GM19438 (cell line): ENCODE measurements around the gene MRPL57.
A peak's percentile ranks its signal among the peaks of the same experiment; 100 is the strongest.
"Not testable (repeated sequence)": the region's sequence is repeated elsewhere in the genome, so short reads cannot be mapped to it uniquely, and the experiment has no call there.

Experiments
- ATAC-seq: cut with Tn5 transposase; IDR thresholded peaks from one replicate; pipeline ENCODE4 v1.9.1; 2021; ENCODE audit warnings: low read depth; ENCODE audit not compliant: unreplicated experiment

Gene MRPL57

DNA sequence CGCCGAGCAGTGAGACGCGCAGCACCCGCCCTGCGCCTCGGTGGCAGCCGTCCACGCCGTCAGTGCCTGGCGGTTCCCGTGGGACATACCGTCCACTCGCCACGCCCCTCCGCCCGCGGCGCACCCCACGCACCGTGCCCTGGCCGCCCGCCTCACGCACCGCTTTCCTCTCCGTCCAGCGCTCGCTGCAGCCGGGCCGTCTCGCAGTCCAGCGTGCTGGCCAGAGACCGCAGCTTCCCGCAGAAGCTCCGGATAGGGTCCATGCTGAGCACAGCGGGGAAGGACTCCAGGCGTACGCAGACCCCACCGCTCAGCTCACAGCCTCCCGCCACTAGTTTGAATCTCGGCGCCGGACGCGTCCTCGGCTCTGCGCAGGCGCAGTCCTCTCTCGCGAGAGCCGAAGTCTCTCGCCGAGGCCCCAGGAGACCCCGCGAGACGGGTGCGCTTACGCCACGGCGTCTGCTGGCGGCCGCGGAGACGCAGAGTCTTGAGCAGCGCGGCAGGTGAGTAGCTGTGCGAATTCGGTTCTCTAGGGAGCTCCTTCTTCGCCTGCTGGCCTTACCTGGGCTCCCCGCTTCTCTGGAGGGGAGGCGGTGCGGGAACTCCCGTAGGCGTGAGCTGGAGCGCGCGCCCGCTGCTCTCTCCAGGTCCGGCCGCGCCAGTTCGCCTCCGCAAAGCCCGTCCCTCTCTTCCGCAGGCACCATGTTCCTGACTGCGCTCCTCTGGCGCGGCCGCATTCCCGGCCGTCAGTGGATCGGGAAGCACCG, at the start of gene MRPL57, which contains the start of gene SKA3:
Gene MRPL57 (plus strand): TSS at position 444 of the 767 bp plus-strand sequence. CDS start 259 bp downstream, at position 703.
Gene SKA3 (minus strand): TSS at position 338 of the 767 bp plus-strand sequence. CDS start 75 bp downstream, at position 263.
- ATAC-seq = peak; percentile 84

DNA sequence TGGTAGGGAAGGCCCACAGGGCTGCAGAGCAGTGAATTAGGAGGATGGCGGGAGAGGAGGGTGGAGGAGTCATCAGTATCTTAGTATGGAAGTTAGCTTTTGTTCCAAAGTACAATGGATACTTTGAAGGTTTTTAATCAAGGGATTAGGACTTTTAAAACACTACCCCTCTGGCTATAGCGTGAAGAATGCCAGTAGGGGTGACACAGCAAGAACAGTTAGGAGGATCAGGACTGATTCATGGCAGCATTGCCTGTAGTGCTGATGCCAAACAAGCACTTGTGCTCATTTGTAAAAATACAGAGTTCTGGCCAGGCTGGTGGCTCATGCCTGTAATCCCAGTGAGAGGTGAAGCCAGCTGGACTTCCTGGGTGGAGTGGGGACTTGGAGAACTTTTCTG, 46.3 kb upstream of the MRPL57 start:
- no peak for ATAC-seq

DNA sequence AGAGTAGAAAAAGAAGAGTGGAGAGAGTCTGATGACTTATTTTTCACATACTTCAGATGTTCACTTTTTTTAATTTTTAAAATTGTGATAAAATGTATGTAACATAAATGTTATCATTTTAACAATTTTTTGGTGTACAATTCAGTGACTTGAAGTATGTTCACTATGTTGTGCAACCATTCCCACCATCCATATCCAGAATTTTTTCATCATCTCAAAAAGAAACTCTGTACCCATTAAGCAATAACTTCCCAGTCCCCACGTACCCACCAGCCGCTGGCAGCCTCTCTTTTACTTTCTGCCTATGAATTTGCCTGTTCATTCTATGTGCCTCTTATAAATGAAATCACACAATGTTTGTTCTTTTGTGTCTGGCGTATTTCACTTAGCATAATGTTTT, 43.4 kb upstream of the MRPL57 start:
- ATAC-seq = no peak

DNA sequence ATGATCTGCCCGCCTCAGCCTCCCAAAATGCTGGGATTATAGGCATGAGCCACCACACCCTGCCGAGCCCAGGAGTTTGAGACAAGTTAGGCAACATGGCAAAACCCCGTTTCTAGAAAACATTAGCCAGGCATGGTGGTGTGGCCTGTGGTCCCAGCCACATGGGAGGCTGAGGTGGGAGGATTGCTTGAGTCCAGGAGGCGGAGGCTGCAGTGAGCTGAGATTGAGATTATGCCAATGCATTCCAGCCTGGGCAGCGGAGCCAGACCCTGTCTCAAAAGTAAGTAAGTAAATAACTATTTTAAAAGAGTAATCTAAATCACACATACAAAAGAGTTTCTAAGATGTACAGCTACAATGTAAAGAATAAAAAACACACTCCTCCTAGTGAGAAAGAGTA, 42.0 kb upstream of the MRPL57 start:
- no peak for ATAC-seq

DNA sequence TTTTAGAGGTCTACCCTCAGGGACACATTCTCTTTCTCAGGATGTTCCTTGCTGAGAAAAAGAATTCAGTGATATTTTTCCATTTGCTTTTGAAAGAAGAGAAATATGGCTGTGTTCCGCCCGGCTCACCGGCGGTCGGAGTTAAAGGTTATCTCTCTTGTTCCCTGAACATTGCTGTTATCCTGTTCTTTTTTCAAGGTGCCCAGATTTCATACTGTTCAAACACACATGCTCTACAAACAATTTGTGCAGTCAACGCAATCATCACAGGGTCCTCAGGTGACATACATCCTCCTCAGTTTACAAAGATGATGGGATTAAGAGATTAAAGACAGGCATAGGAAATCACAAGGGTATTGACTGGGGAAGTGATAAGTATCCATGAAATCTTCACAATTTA, 40.6 kb upstream of the MRPL57 start:
- ATAC-seq = not testable (repeated sequence)

DNA sequence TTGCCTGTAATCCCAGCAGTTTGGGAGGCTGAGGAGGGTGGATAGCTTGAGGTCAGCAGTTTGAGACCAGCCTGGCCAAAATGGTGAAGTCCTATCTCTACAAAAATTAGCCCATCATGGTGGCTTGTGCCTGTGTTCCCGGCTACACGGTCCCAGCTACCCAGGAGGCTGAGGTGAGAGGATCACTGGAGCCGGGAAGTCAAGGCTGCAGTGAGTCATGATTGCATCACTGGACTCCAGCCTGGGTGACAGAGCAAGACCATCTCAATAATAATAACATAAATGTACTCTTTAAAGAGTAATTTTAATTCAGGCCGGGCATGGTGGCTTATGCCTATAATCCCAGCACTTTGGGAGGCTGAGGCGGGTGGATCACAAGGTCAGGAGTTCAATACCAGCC, 38.8 kb upstream of the MRPL57 start:
- ATAC-seq = no peak

DNA sequence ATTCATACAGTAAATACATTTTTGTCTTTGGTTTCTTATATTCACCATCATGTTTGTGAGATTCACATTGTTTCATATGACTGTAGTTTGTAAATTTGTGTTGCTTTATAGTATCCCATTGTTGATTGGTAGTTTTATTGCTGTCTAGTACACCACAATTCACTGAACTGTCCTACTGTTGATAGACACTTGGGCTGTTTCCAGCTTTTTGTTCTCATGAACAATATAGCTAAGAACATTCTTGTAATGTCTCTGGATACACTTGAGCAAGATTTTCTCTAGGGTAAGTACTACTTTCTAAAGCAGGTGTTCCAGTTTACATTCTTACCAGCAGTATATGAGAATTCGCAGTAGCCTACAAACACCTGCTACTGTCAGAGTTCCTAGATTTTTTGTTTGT, 37.9 kb upstream of the MRPL57 start:
- ATAC-seq = no peak

DNA sequence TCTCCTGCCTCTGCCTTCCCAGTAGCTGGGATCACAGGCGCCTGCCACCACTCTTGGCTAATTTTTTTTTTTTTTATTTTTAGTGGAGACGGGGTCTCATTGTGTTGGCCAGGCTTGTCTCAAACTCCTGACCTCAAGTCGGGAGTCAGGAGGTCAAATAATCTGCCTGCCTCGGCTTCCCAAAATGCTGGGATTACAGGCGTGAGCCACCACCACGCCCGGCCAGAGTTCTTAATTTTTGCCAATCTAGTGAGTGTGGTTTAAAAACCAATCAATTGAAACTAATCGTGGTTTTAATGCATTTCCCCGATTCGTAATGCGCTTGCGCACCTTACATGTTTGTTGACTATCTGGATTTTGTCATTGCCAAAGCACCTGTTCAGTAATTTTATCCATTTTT, 37.1 kb upstream of the MRPL57 start:
- no peak for ATAC-seq

DNA sequence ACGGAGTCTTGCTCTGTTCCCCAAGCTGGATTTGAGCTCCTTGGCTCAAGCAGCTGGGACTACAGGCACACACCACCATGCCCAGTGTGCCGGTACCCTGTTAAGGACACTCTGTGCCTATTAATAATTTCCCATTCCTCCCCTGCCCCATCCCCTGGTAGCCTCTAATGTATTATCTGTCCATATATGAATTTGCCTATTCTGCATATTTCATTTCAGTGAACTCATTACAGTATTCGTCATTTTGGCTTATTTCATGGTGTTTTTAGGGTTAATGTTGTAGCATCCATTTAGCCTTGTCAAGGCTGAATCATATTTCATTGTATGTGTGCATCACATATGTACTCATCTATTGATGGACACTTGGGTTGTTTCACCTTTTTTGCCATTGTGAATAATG, 33.7 kb upstream of the MRPL57 start:
- ATAC-seq = no peak

DNA sequence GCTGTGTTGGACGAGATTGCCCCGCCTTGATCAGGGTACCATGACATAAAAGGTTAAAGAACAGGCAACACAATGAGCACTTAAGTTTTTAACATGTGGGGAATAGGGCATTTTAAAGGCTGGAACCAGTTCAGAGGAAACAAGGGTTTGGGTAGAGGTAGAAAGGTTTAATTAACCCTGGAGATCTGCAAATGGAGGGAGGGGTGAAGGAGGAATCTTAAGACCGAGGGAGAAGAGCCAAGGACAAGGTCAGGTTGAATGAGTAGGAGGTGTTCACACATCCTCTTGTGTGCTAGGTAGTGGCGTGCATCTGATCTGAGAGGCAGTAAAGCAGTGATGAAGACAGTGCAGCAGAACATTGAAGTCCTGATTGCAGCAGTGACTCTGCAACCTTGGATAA, 28.6 kb upstream of the MRPL57 start:
- no peak for ATAC-seq

DNA sequence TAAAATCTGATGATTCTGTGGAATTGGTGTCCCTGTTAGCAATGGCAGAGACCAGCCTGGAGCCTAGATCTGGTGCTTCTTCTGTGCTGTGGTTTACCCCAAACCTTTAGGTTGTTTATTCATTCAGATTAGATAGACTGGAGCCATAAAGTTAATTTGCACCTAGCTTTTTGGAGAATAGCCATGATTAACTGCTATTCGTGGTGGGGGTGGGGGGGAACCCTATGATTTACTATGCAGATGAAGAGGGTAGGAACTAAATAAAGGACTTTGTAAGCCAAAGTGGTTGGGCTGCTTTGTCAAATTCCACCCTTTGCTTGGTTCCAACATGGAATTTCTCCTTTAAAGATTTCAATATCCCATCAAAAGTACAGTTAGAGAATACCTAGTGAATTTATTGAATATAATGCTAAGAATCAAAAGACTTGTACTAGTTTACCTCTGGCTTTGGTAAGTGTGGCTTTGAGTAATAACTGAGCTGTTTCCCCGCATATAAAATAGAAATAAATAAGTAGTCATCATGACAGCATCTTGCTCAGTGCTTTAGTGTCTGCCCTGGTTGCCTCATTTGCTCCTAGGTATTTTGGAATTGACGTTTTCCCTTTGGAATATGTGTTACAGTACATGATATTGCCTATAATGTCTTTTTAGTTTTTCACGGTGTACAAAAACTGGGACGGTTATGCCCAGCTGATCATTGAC, 27.8 kb upstream of the MRPL57 start:
- ATAC-seq = no peak

DNA sequence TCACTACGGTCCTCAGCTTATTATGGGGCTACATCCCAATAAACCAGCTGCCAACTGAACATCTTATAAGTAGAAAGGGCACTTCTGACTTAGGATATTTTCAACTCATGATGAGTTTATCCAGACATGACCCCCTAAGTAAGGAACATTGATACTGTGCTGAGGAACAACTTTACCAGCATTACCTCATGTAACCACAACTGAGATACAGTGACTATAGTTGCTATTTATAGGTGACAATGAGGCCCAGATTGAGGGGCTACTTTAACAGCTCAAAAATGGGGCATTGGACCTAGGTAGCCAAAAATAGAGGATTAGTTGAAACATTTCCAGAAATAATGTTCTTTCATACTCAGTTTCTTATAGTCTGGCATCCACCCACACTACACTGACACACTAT, 26.9 kb upstream of the MRPL57 start:
- ATAC-seq = no peak

DNA sequence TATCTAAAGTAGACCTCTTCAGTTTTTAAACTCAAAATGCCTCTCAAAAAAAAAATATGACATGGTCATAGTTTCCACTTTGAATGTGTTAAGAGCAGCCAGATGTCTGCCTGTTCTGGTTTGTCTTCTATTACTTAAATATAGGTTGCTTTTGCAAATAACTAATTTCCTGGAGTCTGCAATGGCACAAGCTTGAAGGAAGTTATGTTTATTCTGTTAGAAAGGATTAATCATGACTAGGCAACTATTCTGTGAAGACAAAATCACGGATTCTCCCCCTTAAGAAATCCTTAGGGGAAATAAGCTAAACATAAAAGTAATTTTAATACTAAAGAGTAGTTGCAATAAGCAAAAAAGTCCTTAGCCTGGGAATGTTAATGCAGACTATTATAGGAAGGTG, 26.4 kb upstream of the MRPL57 start:
- no peak for ATAC-seq

DNA sequence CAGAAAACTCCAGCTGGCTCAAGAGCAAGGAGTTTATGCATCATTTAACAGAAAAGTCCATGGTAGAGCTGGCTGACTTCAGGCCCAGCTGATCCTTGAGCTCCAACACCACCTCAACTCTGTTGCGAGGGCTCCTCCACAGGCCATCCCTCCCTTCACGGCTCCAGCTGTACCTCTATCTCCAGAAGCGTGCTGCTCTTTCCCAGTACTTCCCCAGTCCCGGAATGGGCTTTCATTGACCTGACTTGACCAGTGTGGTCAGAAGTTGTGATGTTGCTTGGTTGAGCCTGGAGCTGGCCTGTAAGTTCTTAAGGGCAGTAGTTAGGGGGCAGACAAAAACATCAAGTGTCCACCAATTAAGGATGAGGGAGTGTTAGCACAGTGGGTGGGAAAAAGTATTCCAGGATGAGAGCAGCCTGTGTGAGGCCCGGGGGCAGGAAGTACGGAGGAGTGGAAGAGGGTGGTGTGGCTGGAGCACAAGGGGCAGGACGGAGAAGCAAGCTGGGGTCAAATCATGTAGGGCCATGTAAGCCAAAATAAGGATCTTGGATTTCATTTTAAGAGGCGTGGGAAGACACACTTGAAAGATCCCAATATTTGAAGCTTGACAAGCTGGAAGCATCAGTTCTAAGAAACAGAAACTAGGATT, 24.1 kb upstream of the MRPL57 start:
- no peak for ATAC-seq

DNA sequence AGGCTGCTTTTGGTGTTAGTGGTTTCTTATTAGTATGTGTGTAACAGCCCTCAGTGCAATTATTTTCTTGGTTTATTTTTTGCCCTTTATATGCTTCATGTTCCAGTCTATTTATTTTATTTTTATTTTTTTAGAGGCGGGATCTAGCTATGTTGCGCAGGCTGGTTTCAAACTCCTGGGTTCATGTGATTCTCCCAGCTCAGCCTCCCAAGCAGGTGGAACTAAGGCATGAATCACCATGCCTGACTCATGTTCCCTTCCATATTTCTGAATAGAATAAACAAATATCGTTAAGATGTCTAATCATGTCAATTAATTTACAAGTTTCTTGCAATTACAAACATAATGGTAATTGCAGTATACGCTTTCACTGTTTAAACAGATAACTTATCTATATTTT, 11.8 kb upstream of the MRPL57 start:
- ATAC-seq = no peak

DNA sequence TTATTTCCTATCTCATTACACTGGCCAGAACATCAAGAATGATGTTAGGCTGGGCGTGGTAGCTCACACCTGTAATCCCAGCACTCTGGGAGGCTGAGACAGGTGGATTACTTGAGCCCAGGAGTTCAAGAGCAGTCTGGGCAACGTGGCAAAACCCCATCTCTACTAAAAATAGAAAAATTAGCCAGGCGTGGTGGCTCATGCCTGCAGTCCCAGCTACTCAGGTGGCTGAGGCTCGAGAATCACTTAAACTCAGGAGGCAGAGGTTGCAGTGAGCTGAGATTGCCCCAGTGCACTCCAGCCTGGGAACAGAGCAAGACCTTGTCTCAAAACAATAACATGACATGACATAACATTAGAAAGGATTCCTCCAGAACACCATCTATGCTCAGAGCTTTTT, 10.9 kb upstream of the MRPL57 start:
- ATAC-seq = not testable (repeated sequence)

DNA sequence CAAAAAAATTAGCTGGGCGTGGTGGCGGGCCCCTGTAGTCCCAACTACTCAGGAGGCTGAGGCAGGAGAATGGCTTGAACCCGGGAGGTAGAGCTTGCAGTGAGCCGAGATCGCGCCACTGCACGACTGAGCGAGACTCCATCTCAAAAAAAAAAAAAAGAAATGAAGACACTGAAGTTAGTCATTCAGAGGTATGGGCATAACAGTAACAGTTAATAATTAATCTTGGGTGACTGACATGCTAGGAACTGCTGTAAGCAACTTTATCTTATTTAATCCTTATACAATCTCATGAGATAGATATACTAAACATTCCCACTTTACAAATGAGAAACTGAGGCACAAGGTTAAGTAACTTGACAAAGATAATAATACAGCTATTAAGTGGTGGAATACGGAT, 5.0 kb upstream of the MRPL57 start:
- ATAC-seq = no peak

DNA sequence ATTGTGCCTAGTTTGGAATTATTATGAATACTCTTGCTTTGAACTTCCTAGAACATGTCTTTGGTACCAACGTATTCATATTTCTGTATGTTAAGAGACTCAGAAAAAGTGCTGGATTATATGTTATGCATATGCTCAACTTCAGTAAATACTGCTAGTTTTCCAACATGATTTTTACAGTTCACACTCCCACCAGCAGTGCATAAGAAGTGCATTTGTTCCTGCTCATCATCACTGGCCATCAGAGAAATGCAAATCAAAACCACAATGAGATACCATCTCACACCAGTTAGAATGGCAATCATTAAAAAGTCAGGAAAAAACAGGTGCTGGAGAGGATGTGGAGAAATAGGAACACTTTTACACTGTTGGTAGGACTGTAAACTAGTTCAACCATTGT, 2.7 kb upstream of the MRPL57 start:
- not testable (repeated sequence) for ATAC-seq

DNA sequence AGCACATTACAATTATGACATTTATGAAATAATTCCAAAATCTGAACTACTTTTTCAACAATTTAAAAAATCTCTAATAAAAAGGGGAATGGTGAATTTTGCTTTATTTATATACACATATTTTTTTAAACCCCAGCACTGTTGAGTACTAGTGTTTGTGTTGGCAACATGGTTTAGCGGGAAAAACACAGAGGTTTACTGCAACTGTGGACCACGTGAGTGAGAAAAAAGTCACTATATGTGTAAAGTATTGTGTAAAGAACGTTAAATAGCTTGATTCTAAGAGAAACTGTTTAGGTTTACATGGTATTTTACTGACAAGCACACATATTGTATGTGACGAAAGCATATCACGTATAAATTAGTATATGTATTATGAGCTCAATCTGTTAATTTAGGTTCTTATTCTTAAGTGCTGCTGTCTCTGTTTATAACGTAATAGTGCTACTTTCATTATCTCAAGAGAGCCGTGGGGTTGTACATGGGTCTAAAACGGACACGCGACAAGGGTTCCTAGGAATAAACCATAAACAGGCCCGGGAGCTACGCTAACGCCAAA, 723 bp upstream of the MRPL57 start:
- no peak for ATAC-seq

DNA sequence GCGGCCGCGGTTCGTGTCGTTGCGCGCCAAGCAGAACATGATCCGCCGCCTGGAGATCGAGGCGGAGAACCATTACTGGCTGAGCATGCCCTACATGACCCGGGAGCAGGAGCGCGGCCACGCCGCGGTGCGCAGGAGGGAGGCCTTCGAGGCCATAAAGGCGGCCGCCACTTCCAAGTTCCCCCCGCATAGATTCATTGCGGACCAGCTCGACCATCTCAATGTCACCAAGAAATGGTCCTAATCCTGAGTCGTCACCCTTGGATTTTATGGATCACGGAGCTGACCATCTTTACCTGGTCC, 475 bp downstream of the MRPL57 start:
- ATAC-seq = peak; percentile 18

DNA sequence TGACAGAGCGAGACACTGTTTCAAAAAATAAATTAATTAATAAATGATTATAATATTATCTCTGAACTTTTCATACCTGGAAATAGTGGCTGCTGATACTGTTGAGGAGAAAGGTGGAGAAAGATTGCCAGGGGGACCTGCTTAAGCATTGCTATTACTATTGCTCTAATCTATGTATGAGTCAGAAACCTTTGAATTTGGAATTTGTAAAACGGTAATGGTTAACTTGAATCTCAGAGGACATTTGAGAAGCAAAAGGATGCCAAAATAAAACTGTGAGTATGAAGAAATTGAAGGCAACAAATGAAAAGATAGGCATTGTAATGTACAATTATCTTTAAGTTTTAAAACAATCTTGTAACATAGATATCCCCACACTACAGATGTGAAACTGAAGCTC, 5.2 kb downstream of the MRPL57 start:
- no peak for ATAC-seq
